DOHH2 (cell line): ENCODE results near the gene THSD7A.

Experiments used
- CTCF ChIP-seq: fragments of 200-600 bp; sonication (generic); IDR thresholded peaks from one replicate; pipeline ENCODE4 v1.5.1; 2014; ENCODE audit warnings: antibody characterized with exemption, mild to moderate bottlenecking, low read depth, low read length; ENCODE audit not compliant: poor library complexity, severe bottlenecking
- EZH2phosphoT487 ChIP-seq: fragments of 200-600 bp; sonication (generic); IDR thresholded peaks from 2 replicates; pipeline ENCODE4 v1.6.1; 2017; ENCODE audit warnings: borderline replicate concordance, mild to moderate bottlenecking, antibody characterized with exemption, low read length, moderate library complexity, mixed read lengths

- TF ChIP-seq CTCF (no peak), EZH2phosphoT487 (no peak)
Observed at GRCh38 chr7:11589251-11589650, 242.7 kb downstream of the THSD7A start.
